ENCODE measurements around the gene TRIM14.

DNA sequence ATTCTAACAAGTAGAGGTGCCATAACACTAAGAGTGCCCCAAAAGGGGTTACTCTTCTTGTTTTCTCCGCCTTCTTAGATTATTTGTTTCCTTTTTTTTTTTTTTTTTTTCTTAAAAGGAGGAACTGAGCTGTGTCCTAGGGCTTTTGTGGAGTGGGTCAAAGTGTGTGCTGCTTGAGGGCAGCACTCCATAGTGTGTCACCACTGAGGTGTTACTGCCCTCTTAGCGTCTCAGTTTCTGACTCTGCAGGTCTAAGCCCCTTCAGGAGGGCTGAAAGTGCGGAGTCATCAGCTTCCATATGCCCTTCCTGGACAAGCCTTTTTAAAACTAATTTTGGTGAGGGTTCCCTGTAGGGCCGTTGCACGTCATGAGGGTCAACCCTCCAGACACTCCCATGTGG is 75.1 kb downstream of the TRIM14 start:
- TF ChIP-seq POLR2A (IDR thresholded peaks at IDR 0.05), result no peak
- TF ChIP-seq, protein P1, sequence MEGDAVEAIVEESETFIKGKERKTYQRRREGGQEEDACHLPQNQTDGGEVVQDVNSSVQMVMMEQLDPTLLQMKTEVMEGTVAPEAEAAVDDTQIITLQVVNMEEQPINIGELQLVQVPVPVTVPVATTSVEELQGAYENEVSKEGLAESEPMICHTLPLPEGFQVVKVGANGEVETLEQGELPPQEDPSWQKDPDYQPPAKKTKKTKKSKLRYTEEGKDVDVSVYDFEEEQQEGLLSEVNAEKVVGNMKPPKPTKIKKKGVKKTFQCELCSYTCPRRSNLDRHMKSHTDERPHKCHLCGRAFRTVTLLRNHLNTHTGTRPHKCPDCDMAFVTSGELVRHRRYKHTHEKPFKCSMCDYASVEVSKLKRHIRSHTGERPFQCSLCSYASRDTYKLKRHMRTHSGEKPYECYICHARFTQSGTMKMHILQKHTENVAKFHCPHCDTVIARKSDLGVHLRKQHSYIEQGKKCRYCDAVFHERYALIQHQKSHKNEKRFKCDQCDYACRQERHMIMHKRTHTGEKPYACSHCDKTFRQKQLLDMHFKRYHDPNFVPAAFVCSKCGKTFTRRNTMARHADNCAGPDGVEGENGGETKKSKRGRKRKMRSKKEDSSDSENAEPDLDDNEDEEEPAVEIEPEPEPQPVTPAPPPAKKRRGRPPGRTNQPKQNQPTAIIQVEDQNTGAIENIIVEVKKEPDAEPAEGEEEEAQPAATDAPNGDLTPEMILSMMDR (IDR thresholded peaks at IDR 0.05), result no peak

All from vagina (tissue), 2 donors.